Neural progenitor cell (in vitro differentiated cells): ENCODE data around the gene IGFBP1. TPM values are rescaled to one million over a fixed set of nuclear protein-coding genes. Genes with fewer than 3 reads are reported as not detected.

Experiments used
- DNase-seq: peaks from one replicate; pipeline ENCODE4 v3.0.0-alpha.2; 2016; ENCODE audit warnings: low spot score
- H2AFZ ChIP-seq: fragments of 200-600 bp; sonication (generic); replicated peaks from 2 replicates; pipeline ENCODE4 v1.6.1; 2016; ENCODE audit warnings: antibody characterized with exemption
- H3F3A ChIP-seq: fragments of 200-600 bp; sonication (generic); 2 replicates; pipeline ENCODE4 v1.6.1; 2016; ENCODE audit warnings: antibody characterized with exemption, low read depth
- H3K27ac ChIP-seq: fragments of 200-600 bp; sonication (generic); 2 replicates; pipeline ENCODE4 v1.5.1; 2016; ENCODE audit warnings: mild to moderate bottlenecking
- H3K27me3 ChIP-seq: fragments of 200-600 bp; sonication (generic); 2 replicates; pipeline ENCODE4 v1.6.1; 2016; ENCODE audit warnings: mild to moderate bottlenecking, moderate library complexity
- H3K36me3 ChIP-seq: fragments of 200-600 bp; sonication (generic); 2 replicates; pipeline ENCODE4 v1.5.1; 2016
- H3K4me1 ChIP-seq: fragments of 200-600 bp; sonication (generic); 2 replicates; pipeline ENCODE4 v1.6.1; 2016; ENCODE audit warnings: mixed run types
- H3K4me2 ChIP-seq: fragments of 200-600 bp; sonication (generic); 2 replicates; pipeline ENCODE4 v1.6.1; 2016
- H3K4me3 ChIP-seq: fragments of 200-600 bp; sonication (generic); 2 replicates; pipeline ENCODE4 v1.5.1; 2016
- H3K79me2 ChIP-seq: fragments of 200-600 bp; sonication (generic); 2 replicates; pipeline ENCODE4 v1.6.1; 2016; ENCODE audit warnings: low read depth
- H3K9ac ChIP-seq: fragments of 200-600 bp; sonication (generic); 2 replicates; pipeline ENCODE4 v1.6.1; 2016
- H3K9me3 ChIP-seq: fragments of 200-600 bp; sonication (generic); 2 replicates; pipeline ENCODE4 v1.5.1; 2016; ENCODE audit warnings: low read depth
- H4K20me1 ChIP-seq: fragments of 200-600 bp; sonication (generic); 2 replicates; pipeline ENCODE4 v1.6.1; 2016; ENCODE audit warnings: low read depth
- H3K27ac Mint-ChIP-seq: 3 replicates; pipeline ENCODE4 v1.8.0; 2021; ENCODE audit warnings: mixed read lengths
- H3K27me3 Mint-ChIP-seq: 2 replicates; pipeline ENCODE4 v1.8.0; 2022; ENCODE audit warnings: low read depth, mild to moderate bottlenecking, inconsistent platforms, moderate library complexity, mixed read lengths; ENCODE audit not compliant: insufficient read depth
- H3K36me3 Mint-ChIP-seq: 3 replicates; pipeline ENCODE4 v1.8.0; 2021; ENCODE audit warnings: mixed read lengths
- H3K4me1 Mint-ChIP-seq: 3 replicates; pipeline ENCODE4 v1.8.0; 2021; ENCODE audit warnings: mixed read lengths
- H3K4me3 Mint-ChIP-seq: 3 replicates; pipeline ENCODE4 v1.8.0; 2021; ENCODE audit warnings: mild to moderate bottlenecking, moderate library complexity, mixed read lengths
- H3K9me3 Mint-ChIP-seq: 3 replicates; pipeline ENCODE4 v1.8.0; 2020; ENCODE audit warnings: mixed read lengths
- CTCF ChIP-seq: fragments of 200-600 bp; sonication (generic); IDR thresholded peaks from 2 replicates; pipeline ENCODE4 v1.5.1; 2017; ENCODE audit warnings: antibody characterized with exemption, mild to moderate bottlenecking
- EZH2 ChIP-seq: fragments of 200-600 bp; sonication (generic); IDR thresholded peaks from 2 replicates; pipeline ENCODE4 v1.6.1; 2017; ENCODE audit warnings: antibody characterized with exemption, mild to moderate bottlenecking, moderate library complexity
- EZH2phosphoT487 ChIP-seq: fragments of 200-600 bp; sonication (generic); IDR thresholded peaks from 2 replicates; pipeline ENCODE4 v1.6.1; 2017; ENCODE audit warnings: antibody characterized with exemption
- total RNA-seq: library from RNA; depleted of rRNA; stranded (reverse); fragments of >200 nt; gene quantifications from 2 replicates; pipeline ENCODE4 v1.2.3, GENCODE V29; 2015; ENCODE audit warnings: low replicate concordance

IGFBP1 gene
- total RNA-seq, 1 donor from 2014 or later = 0.69 TPM

DNA sequence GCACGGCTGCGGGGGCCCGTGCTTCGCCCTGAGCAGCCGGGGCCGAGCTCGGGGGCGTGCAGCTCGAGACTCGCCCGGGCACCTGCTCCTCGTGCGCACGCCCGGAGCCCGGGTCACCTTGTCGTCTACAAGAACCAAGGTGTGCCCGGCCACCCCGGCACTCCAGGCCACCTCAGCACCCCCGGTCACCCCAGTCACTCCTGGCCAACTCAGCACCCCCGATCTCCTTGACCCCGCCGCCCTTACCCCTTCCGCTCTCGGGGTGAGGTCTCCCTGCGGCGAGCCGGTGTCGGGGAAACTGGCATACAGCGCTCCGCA is 33.1 kb downstream of the IGFBP1 start:
- TF ChIP-seq EZH2 (no peak), EZH2phosphoT487 (no peak), CTCF (no peak)
- H3K36me3 ChIP-seq = no peaks in the 10 kb centered on the region
- no peaks in the 10 kb centered on the region for H3K9me3 ChIP-seq
- no peaks in the 10 kb centered on the region for H3K36me3 Mint-ChIP-seq
- H3K4me1 ChIP-seq = peaks cover 20% of the 10 kb centered on the region
- peak overlapping the region; percentile 87 for H2AFZ ChIP-seq
- H3K9me3 Mint-ChIP-seq = no peaks in the 10 kb centered on the region
- H3F3A ChIP-seq = peaks cover 17% of the 10 kb centered on the region
- no peak for DNase-seq
- peak overlapping the region; percentile 85 for H3K4me3 Mint-ChIP-seq
- H3K4me2 ChIP-seq = peak overlapping the region; percentile 78
- H4K20me1 ChIP-seq = peaks cover 19% of the 10 kb centered on the region
- H3K9ac ChIP-seq = no peak overlapping the region
- H3K79me2 ChIP-seq = no peaks in the 10 kb centered on the region
- H3K4me3 ChIP-seq = peak overlapping the region; percentile 61
- no peak overlapping the region for H3K27ac Mint-ChIP-seq
- H3K27me3 Mint-ChIP-seq = peaks cover 47% of the 10 kb centered on the region
- peaks cover 56% of the 10 kb centered on the region for H3K27me3 ChIP-seq
- peaks cover 26% of the 10 kb centered on the region for H3K4me1 Mint-ChIP-seq
- no peak overlapping the region for H3K27ac ChIP-seq

GRCh38 chr7:45921699-45922519 is 33.6 kb downstream of the IGFBP1 start:
- H3K4me2 ChIP-seq = peak overlapping the region; percentile 78
- peaks cover 17% of the 10 kb centered on the region for H3F3A ChIP-seq
- DNase-seq = peak; percentile 88
- peaks cover 19% of the 10 kb centered on the region for H4K20me1 ChIP-seq
- no peaks in the 10 kb centered on the region for H3K9me3 ChIP-seq
- H3K4me1 Mint-ChIP-seq = peaks cover 26% of the 10 kb centered on the region
- peak overlapping the region; percentile 85 for H3K4me3 Mint-ChIP-seq
- no peak overlapping the region for H3K9ac ChIP-seq
- H3K27ac Mint-ChIP-seq = no peak overlapping the region
- H3K27me3 Mint-ChIP-seq = peaks cover 47% of the 10 kb centered on the region
- H2AFZ ChIP-seq = peak overlapping the region; percentile 87
- H3K36me3 ChIP-seq = no peaks in the 10 kb centered on the region
- H3K9me3 Mint-ChIP-seq = no peaks in the 10 kb centered on the region
- no peaks in the 10 kb centered on the region for H3K79me2 ChIP-seq
- H3K27me3 ChIP-seq = peaks cover 56% of the 10 kb centered on the region
- no peak overlapping the region for H3K27ac ChIP-seq
- TF ChIP-seq EZH2 (peak; percentile 84), EZH2phosphoT487 (peak; percentile 77), CTCF (peak; percentile 99)
- H3K4me3 ChIP-seq = peak overlapping the region; percentile 61
- peaks cover 20% of the 10 kb centered on the region for H3K4me1 ChIP-seq
- H3K36me3 Mint-ChIP-seq = no peaks in the 10 kb centered on the region

- Mint-ChIP-seq H3K4me3 (peak overlapping the region; percentile 85), H3K27ac (no peak overlapping the region), H3K36me3 (no peaks in the 10 kb centered on the region), H3K27me3 (peaks cover 47% of the 10 kb centered on the region), H3K4me1 (peaks cover 24% of the 10 kb centered on the region), H3K9me3 (no peaks in the 10 kb centered on the region)
- TF ChIP-seq CTCF (no peak), EZH2phosphoT487 (no peak), EZH2 (no peak)
- Histone ChIP-seq H3K27ac (no peak overlapping the region), H3K9ac (no peak overlapping the region), H3K4me2 (peak overlapping the region; percentile 78), H3K27me3 (peaks cover 54% of the 10 kb centered on the region), H2AFZ (peak overlapping the region; percentile 11), H3K4me3 (peak overlapping the region; percentile 61), H3K4me1 (peaks cover 20% of the 10 kb centered on the region), H3K9me3 (no peaks in the 10 kb centered on the region), H3K36me3 (no peaks in the 10 kb centered on the region), H4K20me1 (peaks cover 19% of the 10 kb centered on the region), H3F3A (peaks cover 17% of the 10 kb centered on the region), H3K79me2 (no peaks in the 10 kb centered on the region)
- DNase-seq = peak; percentile 15
Measured at GRCh38 chr7:45922810-45923209, 34.5 kb downstream of the IGFBP1 start.
